Spleen (tissue), 7 donors: ENCODE data around the gene LMO2.

Source experiments
- POLR2A ChIP-seq, 3 donors: fragments of 450-650 bp; IDR thresholded peaks; one replicate each; pipeline ENCODE4 v1.5.1; 2017; ENCODE audit warnings: antibody characterized with exemption in 3 of 3, mild to moderate bottlenecking in 1 of 3
- TF ChIP-seq, protein P1 (sequence below), 11 experiments: fragments of 200-600 bp in 7 of 11; fragments of 450-650 bp in 4 of 11; sonication (generic) in 4 of 11; IDR thresholded peaks in 8 of 11; conservative IDR thresholded peaks in 3 of 11; 1 replicate in 7 of 11; 2 replicates in 4 of 11; pipeline versions ENCODE4 v1.4.0 to v1.8.0; 2016 to 2021; ENCODE audit warnings: antibody characterized with exemption in 11 of 11, inconsistent platforms in 4 of 11, mild to moderate bottlenecking in 1 of 11
- donor health status: DM: no; HTN: no; CAD: no; lungs with moderate emphysema.
- donor health status: DM: no; HTN: no; CAD: no.
- donor health status: DM: no; HTN: no; CAD: no.

DNA sequence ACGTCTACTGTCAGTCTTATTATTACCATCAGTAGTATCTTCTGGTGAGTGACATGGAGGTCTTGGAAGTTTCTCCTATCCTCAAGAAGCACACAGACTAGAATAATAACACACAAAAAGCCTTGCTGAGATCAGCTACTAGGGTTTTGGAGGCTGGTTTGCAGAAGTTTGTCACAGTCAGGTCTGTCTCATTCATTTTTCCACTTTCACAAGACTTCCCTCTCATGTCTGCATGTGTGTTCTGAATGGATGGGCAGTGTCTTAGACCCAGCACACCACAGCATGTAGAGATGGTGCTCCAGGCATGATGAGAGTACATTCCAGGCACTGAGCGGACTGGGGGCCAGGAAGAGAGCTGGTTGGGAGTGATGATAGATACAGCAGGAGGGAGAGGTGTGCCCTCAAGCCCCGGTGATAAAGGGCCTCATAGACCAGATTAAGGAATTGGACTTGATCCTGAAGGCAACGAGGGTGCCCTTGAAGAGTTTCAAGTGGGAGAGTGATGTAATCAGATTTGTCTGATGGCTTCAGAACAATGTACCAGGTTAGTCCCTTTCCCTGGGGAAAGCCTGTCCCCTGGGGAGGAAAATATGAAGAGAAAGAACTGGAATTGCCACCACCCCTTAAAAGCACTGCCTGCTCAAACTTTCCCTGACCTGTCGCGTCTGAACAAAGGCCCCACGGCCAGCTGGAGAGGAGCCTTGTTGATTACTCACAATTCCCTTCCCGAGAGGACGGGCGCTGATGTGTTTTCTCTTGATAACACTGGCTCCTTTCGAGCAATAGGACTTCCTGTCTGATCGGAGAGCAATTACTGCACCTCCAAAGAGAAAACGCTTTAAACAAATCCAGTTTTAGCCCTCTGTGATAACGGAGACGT lies 45.1 kb upstream of the LMO2 start:
- TF ChIP-seq, protein P1, sequence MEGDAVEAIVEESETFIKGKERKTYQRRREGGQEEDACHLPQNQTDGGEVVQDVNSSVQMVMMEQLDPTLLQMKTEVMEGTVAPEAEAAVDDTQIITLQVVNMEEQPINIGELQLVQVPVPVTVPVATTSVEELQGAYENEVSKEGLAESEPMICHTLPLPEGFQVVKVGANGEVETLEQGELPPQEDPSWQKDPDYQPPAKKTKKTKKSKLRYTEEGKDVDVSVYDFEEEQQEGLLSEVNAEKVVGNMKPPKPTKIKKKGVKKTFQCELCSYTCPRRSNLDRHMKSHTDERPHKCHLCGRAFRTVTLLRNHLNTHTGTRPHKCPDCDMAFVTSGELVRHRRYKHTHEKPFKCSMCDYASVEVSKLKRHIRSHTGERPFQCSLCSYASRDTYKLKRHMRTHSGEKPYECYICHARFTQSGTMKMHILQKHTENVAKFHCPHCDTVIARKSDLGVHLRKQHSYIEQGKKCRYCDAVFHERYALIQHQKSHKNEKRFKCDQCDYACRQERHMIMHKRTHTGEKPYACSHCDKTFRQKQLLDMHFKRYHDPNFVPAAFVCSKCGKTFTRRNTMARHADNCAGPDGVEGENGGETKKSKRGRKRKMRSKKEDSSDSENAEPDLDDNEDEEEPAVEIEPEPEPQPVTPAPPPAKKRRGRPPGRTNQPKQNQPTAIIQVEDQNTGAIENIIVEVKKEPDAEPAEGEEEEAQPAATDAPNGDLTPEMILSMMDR (IDR thresholded peaks at IDR 0.05 in 8 of 11, conservative IDR thresholded peaks at IDR 0.05 in 3 of 11), result no peak
- TF ChIP-seq POLR2A (IDR thresholded peaks at IDR 0.05), result no peak
